K562 (cell line): ENCODE results near the gene TRIM4. TPM values are rescaled to one million over a fixed set of nuclear protein-coding genes. Genes with fewer than 3 reads are reported as not detected.

Experiments
- ARID1B ChIP-seq: fragments of 450-650 bp; IDR thresholded peaks from 2 replicates; pipeline ENCODE4 v1.6.1; 2016; ENCODE audit warnings: antibody characterized with exemption, mild to moderate bottlenecking, inconsistent platforms
- CBX3 ChIP-seq, 2 experiments: IDR thresholded peaks; 1 replicate in 1 of 2; 2 replicates in 1 of 2; pipeline ENCODE4 v1.6.1; 2012; ENCODE audit warnings: inconsistent platforms in 2 of 2, low read length in 2 of 2, borderline replicate concordance in 1 of 2, control low read depth in 1 of 2
- CSDE1 ChIP-seq, 2 experiments: fragments of 450-650 bp; IDR thresholded peaks; 2 replicates each; pipeline ENCODE4 v1.6.1; 2016; ENCODE audit warnings: mild to moderate bottlenecking in 1 of 2
- ETV5 ChIP-seq: sonication (generic); formaldehyde crosslinking; IDR thresholded peaks from 2 replicates; pipeline ENCODE4 v1.4.0; 2020; ENCODE audit warnings: low read depth, mild to moderate bottlenecking, missing genetic modification reagents
- GTF2E2 ChIP-seq: fragments of 200-800 bp; sonication (Bioruptor generic); IDR thresholded peaks from 2 replicates; pipeline ENCODE4 v1.6.1; 2016; ENCODE audit warnings: missing genetic modification characterization, missing compliant biosample characterization
- HMG20B ChIP-seq: fragments of 250-450 bp; sonication (Bioruptor Pico); IDR thresholded peaks from 2 replicates; pipeline ENCODE4 v1.5.0; 2021; ENCODE audit warnings: mild to moderate bottlenecking
- MTA3 ChIP-seq: fragments of 450-650 bp; formaldehyde crosslinking; IDR thresholded peaks from 2 replicates; pipeline ENCODE4 v1.6.1; 2017; ENCODE audit warnings: mild to moderate bottlenecking, borderline replicate concordance
- NFRKB ChIP-seq: fragments of 450-650 bp; IDR thresholded peaks from 2 replicates; pipeline ENCODE4 v1.6.1; 2016; ENCODE audit warnings: low read depth
- ZFP1 ChIP-seq: fragments of 450-650 bp; formaldehyde crosslinking; IDR thresholded peaks from 2 replicates; pipeline ENCODE4 v1.4.0; 2020; ENCODE audit warnings: mild to moderate bottlenecking, mixed read lengths
- ZNF224 ChIP-seq: sonication (generic); formaldehyde crosslinking; IDR thresholded peaks from 2 replicates; pipeline ENCODE4 v1.8.0; 2022; ENCODE audit warnings: mild to moderate bottlenecking, missing genetic modification reagents
- ZNF778 ChIP-seq: fragments of 450-650 bp; formaldehyde crosslinking; IDR thresholded peaks from 2 replicates; pipeline ENCODE4 v1.4.0; 2020; ENCODE audit warnings: mild to moderate bottlenecking, moderate library complexity
- polyA plus RNA-seq, 8 experiments: library from polyadenylated mRNA; depleted of rRNA in 4 of 8; stranded (reverse) in 5 of 8; unstranded in 3 of 8; fragments of >200 nt; fragmentation: Nextera tagmentation in 2 of 8; fragmentation: Illumina TruSeq in 1 of 8; extraction: Ambion mirVana in 2 of 8; extraction: Trizol in 1 of 8; gene quantifications; 2 replicates each; pipeline versions ENCODE4 v1.2.1 to v1.2.3, GENCODE V29; 2011 to 2014; ENCODE audit warnings: inconsistent platforms in 1 of 8, missing spikeins in 1 of 8
- total RNA-seq, 7 experiments: library from RNA; depleted of rRNA in 6 of 7; stranded (reverse); fragments of >200 nt in 6 of 7; fragmentation: Illumina TruSeq in 2 of 7; extraction: Trizol in 2 of 7; gene quantifications; 2 replicates each; pipeline versions ENCODE4 v1.2.1 to v1.2.3, GENCODE V29; 2011 to 2021; ENCODE audit warnings: low replicate concordance in 1 of 7
- TF ChIP-seq, protein P1 (sequence below): IDR thresholded peaks from 3 replicates; pipeline ENCODE4 v1.6.1; 2011; ENCODE audit warnings: borderline replicate concordance, mild to moderate bottlenecking; ENCODE audit not compliant: insufficient read length, insufficient read depth
- TF ChIP-seq, protein P2 (sequence below): fragments of 450-650 bp; IDR thresholded peaks from 2 replicates; pipeline ENCODE4 v1.6.1; 2016; ENCODE audit warnings: mild to moderate bottlenecking
- TF ChIP-seq, protein P3 (sequence below): sonication (generic); formaldehyde crosslinking; IDR thresholded peaks from 2 replicates; pipeline ENCODE4 v1.4.0; 2020; ENCODE audit warnings: mild to moderate bottlenecking, missing genetic modification reagents
- TF ChIP-seq, protein P4 (sequence below), 2 experiments: fragments of 450-650 bp in 1 of 2; sonication (generic) in 1 of 2; formaldehyde crosslinking in 1 of 2; IDR thresholded peaks in 1 of 2; conservative IDR thresholded peaks in 1 of 2; 2 replicates each; pipeline versions ENCODE4 v1.6.1 to v1.8.1; 2016 to 2023; ENCODE audit warnings: mild to moderate bottlenecking in 2 of 2, moderate library complexity in 2 of 2, inconsistent platforms in 1 of 2, missing genetic modification reagents in 1 of 2
- TF ChIP-seq, protein P5 (sequence below): fragments of 450-650 bp; IDR thresholded peaks from 2 replicates; pipeline ENCODE4 v1.6.1; 2016; ENCODE audit warnings: low read depth, mild to moderate bottlenecking, moderate library complexity

Gene TRIM4
- total and polyA plus RNA-seq, 9 of the 15 experiments (the other 6 are each of a cell fraction or from before 2014, with no cell fraction given), result 6.2 to 28.3 (median 22.4) TPM

DNA sequence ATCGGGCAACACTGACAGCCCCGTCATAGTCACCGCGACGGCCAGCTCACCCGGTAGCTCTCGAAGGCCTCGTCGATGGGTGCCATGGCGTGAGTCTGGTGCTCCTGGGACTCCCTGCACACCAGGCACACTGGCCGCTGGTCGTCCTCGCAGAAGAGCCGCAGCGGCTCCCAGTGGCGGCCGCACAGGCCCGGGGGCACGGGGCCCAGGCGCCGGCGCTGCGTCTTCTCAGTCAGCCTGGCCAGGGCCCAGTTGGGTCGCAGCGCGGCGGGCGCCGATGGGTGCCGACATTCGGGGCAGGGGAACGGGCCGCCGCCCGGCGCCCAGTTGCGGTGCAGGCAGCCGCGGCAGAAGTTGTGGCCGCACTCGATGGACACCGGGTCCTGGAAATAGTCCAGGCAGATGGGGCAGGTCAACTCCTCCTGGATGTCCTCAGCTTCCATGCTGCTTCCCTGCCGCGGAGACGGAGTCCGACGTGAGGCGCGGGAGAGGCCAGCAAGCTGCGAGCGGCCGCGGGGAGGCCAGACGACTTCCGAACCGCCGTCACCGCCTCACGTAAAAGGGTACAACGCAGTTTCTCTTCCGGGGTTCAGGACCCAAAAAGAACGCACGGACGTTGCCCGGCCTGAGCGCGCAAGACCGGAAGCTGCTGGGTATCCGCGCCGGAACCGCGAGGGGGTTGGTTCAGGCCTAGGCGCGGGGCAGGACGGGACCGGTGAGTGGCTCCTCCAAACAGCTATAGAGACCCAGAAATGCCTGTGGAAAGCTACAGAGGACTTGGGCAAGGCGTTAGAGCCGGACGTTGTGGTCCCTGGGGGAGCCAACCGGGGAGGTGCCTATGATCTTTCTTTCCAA, at the start of gene TRIM4 (continued):
- TF ChIP-seq, protein P1, sequence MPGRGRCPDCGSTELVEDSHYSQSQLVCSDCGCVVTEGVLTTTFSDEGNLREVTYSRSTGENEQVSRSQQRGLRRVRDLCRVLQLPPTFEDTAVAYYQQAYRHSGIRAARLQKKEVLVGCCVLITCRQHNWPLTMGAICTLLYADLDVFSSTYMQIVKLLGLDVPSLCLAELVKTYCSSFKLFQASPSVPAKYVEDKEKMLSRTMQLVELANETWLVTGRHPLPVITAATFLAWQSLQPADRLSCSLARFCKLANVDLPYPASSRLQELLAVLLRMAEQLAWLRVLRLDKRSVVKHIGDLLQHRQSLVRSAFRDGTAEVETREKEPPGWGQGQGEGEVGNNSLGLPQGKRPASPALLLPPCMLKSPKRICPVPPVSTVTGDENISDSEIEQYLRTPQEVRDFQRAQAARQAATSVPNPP, result no peak
- peak; percentile 82; the same call in 1 of the 2 replicates for TF ChIP-seq NFRKB
- TF ChIP-seq, protein P2, sequence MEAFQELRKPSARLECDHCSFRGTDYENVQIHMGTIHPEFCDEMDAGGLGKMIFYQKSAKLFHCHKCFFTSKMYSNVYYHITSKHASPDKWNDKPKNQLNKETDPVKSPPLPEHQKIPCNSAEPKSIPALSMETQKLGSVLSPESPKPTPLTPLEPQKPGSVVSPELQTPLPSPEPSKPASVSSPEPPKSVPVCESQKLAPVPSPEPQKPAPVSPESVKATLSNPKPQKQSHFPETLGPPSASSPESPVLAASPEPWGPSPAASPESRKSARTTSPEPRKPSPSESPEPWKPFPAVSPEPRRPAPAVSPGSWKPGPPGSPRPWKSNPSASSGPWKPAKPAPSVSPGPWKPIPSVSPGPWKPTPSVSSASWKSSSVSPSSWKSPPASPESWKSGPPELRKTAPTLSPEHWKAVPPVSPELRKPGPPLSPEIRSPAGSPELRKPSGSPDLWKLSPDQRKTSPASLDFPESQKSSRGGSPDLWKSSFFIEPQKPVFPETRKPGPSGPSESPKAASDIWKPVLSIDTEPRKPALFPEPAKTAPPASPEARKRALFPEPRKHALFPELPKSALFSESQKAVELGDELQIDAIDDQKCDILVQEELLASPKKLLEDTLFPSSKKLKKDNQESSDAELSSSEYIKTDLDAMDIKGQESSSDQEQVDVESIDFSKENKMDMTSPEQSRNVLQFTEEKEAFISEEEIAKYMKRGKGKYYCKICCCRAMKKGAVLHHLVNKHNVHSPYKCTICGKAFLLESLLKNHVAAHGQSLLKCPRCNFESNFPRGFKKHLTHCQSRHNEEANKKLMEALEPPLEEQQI, result no peak
- no peak for TF ChIP-seq ZNF778 (CRISPR knock-in tag)
- TF ChIP-seq, protein P3, sequence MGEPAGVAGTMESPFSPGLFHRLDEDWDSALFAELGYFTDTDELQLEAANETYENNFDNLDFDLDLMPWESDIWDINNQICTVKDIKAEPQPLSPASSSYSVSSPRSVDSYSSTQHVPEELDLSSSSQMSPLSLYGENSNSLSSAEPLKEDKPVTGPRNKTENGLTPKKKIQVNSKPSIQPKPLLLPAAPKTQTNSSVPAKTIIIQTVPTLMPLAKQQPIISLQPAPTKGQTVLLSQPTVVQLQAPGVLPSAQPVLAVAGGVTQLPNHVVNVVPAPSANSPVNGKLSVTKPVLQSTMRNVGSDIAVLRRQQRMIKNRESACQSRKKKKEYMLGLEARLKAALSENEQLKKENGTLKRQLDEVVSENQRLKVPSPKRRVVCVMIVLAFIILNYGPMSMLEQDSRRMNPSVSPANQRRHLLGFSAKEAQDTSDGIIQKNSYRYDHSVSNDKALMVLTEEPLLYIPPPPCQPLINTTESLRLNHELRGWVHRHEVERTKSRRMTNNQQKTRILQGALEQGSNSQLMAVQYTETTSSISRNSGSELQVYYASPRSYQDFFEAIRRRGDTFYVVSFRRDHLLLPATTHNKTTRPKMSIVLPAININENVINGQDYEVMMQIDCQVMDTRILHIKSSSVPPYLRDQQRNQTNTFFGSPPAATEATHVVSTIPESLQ (CRISPR knock-in tag), result peak; percentile 26; the same call in 1 of the 2 replicates
- peak in 1 of 2 experiments; percentile 64; a peak in 1 of 3 replicates for TF ChIP-seq CBX3 (IDR thresholded peaks at IDR 0.05; ENCODE audit: borderline replicate concordance in 1 of 2, low read length in 2 of 2)
- no peak for TF ChIP-seq ZNF224 (CRISPR knock-in tag)
- TF ChIP-seq, protein P4, sequence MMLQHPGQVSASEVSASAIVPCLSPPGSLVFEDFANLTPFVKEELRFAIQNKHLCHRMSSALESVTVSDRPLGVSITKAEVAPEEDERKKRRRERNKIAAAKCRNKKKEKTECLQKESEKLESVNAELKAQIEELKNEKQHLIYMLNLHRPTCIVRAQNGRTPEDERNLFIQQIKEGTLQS (IDR thresholded peaks at IDR 0.05), result no peak
- TF ChIP-seq, protein P4 (CRISPR knock-in tag; conservative IDR thresholded peaks at IDR 0.05), result peak; percentile 61; the same call in 1 of the 2 replicates
- no peak for TF ChIP-seq HMG20B (CRISPR knock-in tag)
- TF ChIP-seq ETV5 (CRISPR knock-in tag), result peak; percentile 84
- TF ChIP-seq ZFP1, result no peak
- 0 out of 2 replicates have a peak, but pooled peaks have one; percentile 6 for TF ChIP-seq ARID1B
- TF ChIP-seq CSDE1 (IDR thresholded peaks at IDR 0.05), result no peak
- TF ChIP-seq, protein P5, sequence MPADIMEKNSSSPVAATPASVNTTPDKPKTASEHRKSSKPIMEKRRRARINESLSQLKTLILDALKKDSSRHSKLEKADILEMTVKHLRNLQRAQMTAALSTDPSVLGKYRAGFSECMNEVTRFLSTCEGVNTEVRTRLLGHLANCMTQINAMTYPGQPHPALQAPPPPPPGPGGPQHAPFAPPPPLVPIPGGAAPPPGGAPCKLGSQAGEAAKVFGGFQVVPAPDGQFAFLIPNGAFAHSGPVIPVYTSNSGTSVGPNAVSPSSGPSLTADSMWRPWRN, result no peak
- peak; percentile 91; the same call in 1 of the 2 replicates for TF ChIP-seq GTF2E2
- TF ChIP-seq MTA3, result peak; percentile 45; the same call in 1 of the 2 replicates
